IMR-90 (cell line): Measurements from ENCODE around the gene HYAL2. TPM values are rescaled to one million over a fixed set of nuclear protein-coding genes. Genes with fewer than 3 reads are reported as not detected.

ENCODE experiments used
- ATAC-seq: fragments of 200-7000 bp; cut with Tn5 transposase; 2 replicates; pipeline ENCODE4 v1.9.1; 2020; ENCODE audit warnings: low read depth, mild to moderate bottlenecking, moderate library complexity
- BruUV-seq: library from RNA; stranded (reverse); fragments of 400-500 nt; replicated peaks from 2 replicates; lab custom pipeline; 2021; lab: Mats Ljungman, UMichigan
- CTCF ChIA-PET: fragments of 300-600 bp; formaldehyde crosslinking; extraction: SDS; loops from one replicate; lab custom pipeline; 2021; ENCODE audit warnings: antibody characterized with exemption; lab: Yijun Ruan, JAX
- POLR2A ChIA-PET: fragments of 300-600 bp; sonication (Branson Sonifier 250); formaldehyde crosslinking; loops from one replicate; lab custom pipeline; 2022; ENCODE audit warnings: antibody characterized with exemption; ENCODE audit not compliant: unreplicated experiment; lab: Charles Lee
- DNase-seq: peaks from one replicate; pipeline ENCODE4 v3.0.0; 2013
- H2AFZ ChIP-seq: replicated peaks from 2 replicates; pipeline ENCODE3; 2013; ENCODE audit warnings: low read length, mild to moderate bottlenecking; ENCODE audit not compliant: poor library complexity
- H2AK5ac ChIP-seq: 2 replicates; pipeline ENCODE4 v1.6.1; 2013; ENCODE audit warnings: low read depth, low read length, inconsistent platforms
- H2AK9ac ChIP-seq: replicated peaks from 2 replicates; pipeline ENCODE3; 2013; ENCODE audit warnings: mild to moderate bottlenecking, low read depth, low read length, moderate library complexity; ENCODE audit not compliant: poor library complexity
- H2BK120ac ChIP-seq: 2 replicates; pipeline ENCODE4 v1.6.1; 2013; ENCODE audit warnings: low read depth, low read length, inconsistent platforms
- H2BK15ac ChIP-seq: 3 replicates; pipeline ENCODE4 v1.6.1; 2013; ENCODE audit warnings: low read depth, low read length, inconsistent platforms
- H2BK20ac ChIP-seq: 2 replicates; pipeline ENCODE4 v1.6.1; 2013; ENCODE audit warnings: low read depth, mild to moderate bottlenecking, inconsistent platforms, low read length, moderate library complexity
- H2BK5ac ChIP-seq: 2 replicates; pipeline ENCODE4 v1.6.1; 2013; ENCODE audit warnings: mild to moderate bottlenecking, low read depth, low read length, inconsistent platforms; ENCODE audit not compliant: poor library complexity, severe bottlenecking
- H3K14ac ChIP-seq: replicated peaks from 2 replicates; pipeline ENCODE4 v1.6.1; 2013; ENCODE audit warnings: low read depth, low read length, inconsistent platforms
- H3K18ac ChIP-seq: 2 replicates; pipeline ENCODE4 v1.6.1; 2013; ENCODE audit warnings: low read depth, low read length, control low read depth
- H3K23ac ChIP-seq: 2 replicates; pipeline ENCODE4 v1.6.1; 2013; ENCODE audit warnings: low read depth, low read length, inconsistent platforms
- H3K27ac ChIP-seq: 2 replicates; pipeline ENCODE4 v1.5.1; 2013; ENCODE audit warnings: mild to moderate bottlenecking, control low read depth, low read length; ENCODE audit not compliant: insufficient read depth
- H3K27me3 ChIP-seq: 2 replicates; pipeline ENCODE4 v1.6.1; 2013; ENCODE audit warnings: low read length; ENCODE audit not compliant: control insufficient read depth, insufficient read depth
- H3K36me3 ChIP-seq: 2 replicates; pipeline ENCODE4 v1.6.1; 2013; ENCODE audit warnings: low read length, mixed read lengths; ENCODE audit not compliant: control insufficient read depth, insufficient read depth
- H3K4ac ChIP-seq: 2 replicates; pipeline ENCODE4 v1.6.1; 2013; ENCODE audit warnings: low read depth, low read length, inconsistent platforms
- H3K4me1 ChIP-seq: 2 replicates; pipeline ENCODE4 v1.6.1; 2013; ENCODE audit warnings: low read length, mixed read lengths; ENCODE audit not compliant: control insufficient read depth, insufficient read depth
- H3K4me2 ChIP-seq: 2 replicates; pipeline ENCODE4 v1.6.1; 2013; ENCODE audit warnings: low read depth, mild to moderate bottlenecking, control low read depth, low read length, moderate library complexity
- H3K4me3 ChIP-seq: 2 replicates; pipeline ENCODE4 v1.5.1; 2013; ENCODE audit warnings: low read depth, mild to moderate bottlenecking, control low read depth, low read length, moderate library complexity; ENCODE audit not compliant: insufficient read depth
- H3K56ac ChIP-seq: 2 replicates; pipeline ENCODE4 v1.6.1; 2013; ENCODE audit warnings: low read length, inconsistent platforms; ENCODE audit not compliant: insufficient read depth; ENCODE audit errors: extremely low read depth
- H3K79me1 ChIP-seq, 2 experiments: 2 replicates each; pipeline ENCODE4 v1.6.1; 2013; ENCODE audit warnings: low read length in 2 of 2, inconsistent platforms in 1 of 2, low read depth in 1 of 2
- H3K9ac ChIP-seq: 2 replicates; pipeline ENCODE4 v1.6.1; 2013; ENCODE audit warnings: low read depth, low read length, control low read depth
- H3K9me1 ChIP-seq: 2 replicates; pipeline ENCODE4 v1.6.1; 2013; ENCODE audit warnings: low read length, inconsistent platforms; ENCODE audit not compliant: insufficient read depth
- H3K9me3 ChIP-seq: 2 replicates; pipeline ENCODE4 v1.6.1; 2013; ENCODE audit warnings: low read length; ENCODE audit not compliant: control insufficient read depth, insufficient read depth
- H4K20me1 ChIP-seq: 2 replicates; pipeline ENCODE4 v1.6.1; 2013; ENCODE audit warnings: low read length, inconsistent platforms; ENCODE audit not compliant: insufficient read depth
- H4K5ac ChIP-seq: 2 replicates; pipeline ENCODE4 v1.6.1; 2013; ENCODE audit warnings: mild to moderate bottlenecking, low read depth, low read length, control low read depth
- H4K8ac ChIP-seq, 2 experiments: 2 replicates each; pipeline ENCODE4 v1.6.1; 2013; ENCODE audit warnings: low read depth in 2 of 2, low read length in 2 of 2, control low read depth in 1 of 2, inconsistent platforms in 1 of 2
- H4K91ac ChIP-seq: 2 replicates; pipeline ENCODE4 v1.6.1; 2013; ENCODE audit warnings: low read depth, low read length, inconsistent platforms; ENCODE audit not compliant: insufficient read depth
- BHLHE40 ChIP-seq: fragments of 150-350 bp; IDR thresholded peaks from 2 replicates; pipeline ENCODE4 v1.6.1; 2016; ENCODE audit warnings: mild to moderate bottlenecking, low read depth, low read length
- CEBPB ChIP-seq: IDR thresholded peaks from 2 replicates; pipeline ENCODE4 v1.6.1; 2012; ENCODE audit warnings: low read depth, low read length, improper control_type of control experiment
- CHD1 ChIP-seq: IDR thresholded peaks from 2 replicates; pipeline ENCODE4 v1.6.1; 2012; ENCODE audit warnings: low read depth, low read length, improper control_type of control experiment
- CTCF ChIP-seq: conservative IDR thresholded peaks from 2 replicates; pipeline ENCODE4 v1.5.1; 2012; ENCODE audit warnings: mild to moderate bottlenecking, low read depth, low read length, improper control_type of control experiment
- ELK1 ChIP-seq: fragments of 150-350 bp; IDR thresholded peaks from 2 replicates; pipeline ENCODE4 v1.6.1; 2016; ENCODE audit warnings: low read depth, mild to moderate bottlenecking, low read length, moderate library complexity, borderline replicate concordance
- FOS ChIP-seq: fragments of 150-350 bp; IDR thresholded peaks from 2 replicates; pipeline ENCODE4 v1.6.1; 2016; ENCODE audit warnings: low read depth, low read length
- MAFK ChIP-seq: IDR thresholded peaks from 2 replicates; pipeline ENCODE4 v1.6.1; 2012; ENCODE audit warnings: low read depth, low read length, improper control_type of control experiment
- MXI1 ChIP-seq: IDR thresholded peaks from 2 replicates; pipeline ENCODE4 v1.6.1; 2012; ENCODE audit warnings: low read depth, mild to moderate bottlenecking, low read length, moderate library complexity, borderline replicate concordance
- POLR2A ChIP-seq: IDR thresholded peaks from 2 replicates; pipeline ENCODE4 v1.6.1; 2012; ENCODE audit warnings: mild to moderate bottlenecking, low read depth, low read length
- RCOR1 ChIP-seq: IDR thresholded peaks from 2 replicates; pipeline ENCODE4 v1.6.1; 2012; ENCODE audit warnings: mild to moderate bottlenecking, low read length, improper control_type of control experiment; ENCODE audit not compliant: insufficient replicate concordance
- RFX5 ChIP-seq: IDR thresholded peaks from 2 replicates; pipeline ENCODE4 v1.8.0; 2012; ENCODE audit warnings: low read depth, mild to moderate bottlenecking, low read length, moderate library complexity
- SMC3 ChIP-seq: fragments of 150-350 bp; IDR thresholded peaks from 2 replicates; pipeline ENCODE4 v1.6.1; 2016; ENCODE audit warnings: low read depth, mild to moderate bottlenecking, antibody characterized with exemption, low read length, moderate library complexity
- USF2 ChIP-seq: fragments of 150-350 bp; IDR thresholded peaks from 2 replicates; pipeline ENCODE4 v1.6.1; 2017; ENCODE audit warnings: mild to moderate bottlenecking, antibody characterized with exemption, low read length, low read depth
- WGBS, 2 experiments: methylation state at CpG; one replicate each; pipeline versions ENCODE4 v1.1.5 to v1.1.7; 2013; ENCODE audit warnings: missing lambda C conversion rate in 2 of 2; ENCODE audit not compliant: insufficient read length in 1 of 2; ENCODE audit errors: extremely low coverage in 2 of 2; 5-methylcytosine and 5-hydroxymethylcytosine counted together
- dilution Hi-C: fragments of 300-500 bp; cut with HindIII; formaldehyde crosslinking; loops from one replicate; pipeline ENCODE4 v1.14.3; 2018; ENCODE audit warnings: low sequenced_read_pairs; ENCODE audit not compliant: unreplicated experiment
- in situ Hi-C: fragments of 300-500 bp; cut with MboI; formaldehyde crosslinking; loops from 3 replicates; pipeline ENCODE4 v1.14.3; 2019; ENCODE audit warnings: low sequenced_read_pairs, inconsistent platforms, mixed read lengths
- intact Hi-C: fragments of 100-400 bp; cut with micrococcal nuclease; formaldehyde crosslinking; loops from 2 replicates; pipeline ENCODE4 v1.10.0; 2022
- polyA plus RNA-seq, 3 experiments: library from polyadenylated mRNA; depleted of rRNA; stranded (reverse); fragments of >200 nt; gene quantifications; 2 replicates each; pipeline ENCODE4 v1.2.3, GENCODE V29; 2012; ENCODE audit warnings: low replicate concordance in 1 of 3
- total RNA-seq: library from RNA; depleted of rRNA; stranded (reverse); fragments of >200 nt; gene quantifications from 2 replicates; pipeline ENCODE4 v1.2.3, GENCODE V29; 2012

Gene HYAL2
- total and polyA plus RNA-seq, 2 of the 4 experiments (the other 2 are of a cell fraction) = 56.8 to 104 TPM

- H2BK20ac ChIP-seq = no peak within 1 kb of the TSS
- peak within 1 kb of the TSS; percentile 48; the same call in 1 of the 2 replicates for H3K23ac ChIP-seq
- in situ Hi-C loops = loop anchor here (25.0 kb wide), 3 partner anchors 1059 to 1834 kb away; partner anchors contain the start of genes ABHD14B, GPR62, MANF and PCBP4
- dilution Hi-C loops = no loop called here
- ChIA-PET CTCF (interaction anchor here (0.5 to 1.4 kb wide), 3 partner anchors 8 to 1282 kb away, joined by 3 to 4 read pairs (median 3); no protein-coding TSS in a partner anchor), POLR2A (interaction anchor here (1.3 kb wide), 1 partner anchor 9 kb away, joined by 6 read pairs; no protein-coding TSS in a partner anchor)
- no peak within 1 kb of the TSS for H2BK120ac ChIP-seq
- H3K14ac ChIP-seq = peak within 1 kb of the TSS; percentile 41; the same call in 1 of the 2 replicates
- H4K91ac ChIP-seq = no peak within 1 kb of the TSS
- no peak within 1 kb of the TSS for H3K56ac ChIP-seq
- H3K9me3 ChIP-seq = no peaks in the 10 kb centered on the region
- DNase-seq (peak; percentile 94), ATAC-seq (peak; percentile 91)
- peak within 1 kb of the TSS; percentile 92 for H2AK9ac ChIP-seq
- H3K18ac ChIP-seq = no peak within 1 kb of the TSS
- H2AK5ac ChIP-seq = peak within 1 kb of the TSS; percentile 68
- peak within 1 kb of the TSS; percentile 74 for H3K4ac ChIP-seq
- H4K5ac ChIP-seq = peak within 1 kb of the TSS; percentile 19; the same call in 1 of the 2 replicates
- no peaks in the 10 kb centered on the region for H3K27me3 ChIP-seq
- peak within 1 kb of the TSS; percentile 32 for H3K27ac ChIP-seq
- intact Hi-C loops = no loop called here
- peak within 1 kb of the TSS; percentile 93 for H2AFZ ChIP-seq
- peak within 1 kb of the TSS; percentile 20 for H2BK5ac ChIP-seq
- peak within 1 kb of the TSS; percentile 99 for H3K4me2 ChIP-seq
- BruUV-seq = no TSS peak
- WGBS, 2 experiments = 5% methylated on average over 27 of the region's 55 CpGs; no CpG with 5 or more reads in 1 of the 2 experiments
- H3K79me1 ChIP-seq = peaks cover 34 to 48% of the 10 kb centered on the region in 2 experiments
- no peak within 1 kb of the TSS for H2BK15ac ChIP-seq
- peak within 1 kb of the TSS; percentile 49 to 94 for H4K8ac ChIP-seq
- peaks cover 33% of the 10 kb centered on the region for H3K36me3 ChIP-seq
- peaks cover 6% of the 10 kb centered on the region; the same call in 1 of the 2 replicates for H3K4me1 ChIP-seq
- H3K9me1 ChIP-seq = no peaks in the 10 kb centered on the region
- peak within 1 kb of the TSS; percentile 67 for H3K4me3 ChIP-seq
- peaks cover 23% of the 10 kb centered on the region for H4K20me1 ChIP-seq
- peak within 1 kb of the TSS; percentile 82 for H3K9ac ChIP-seq
- TF ChIP-seq BHLHE40 (no peak), ELK1 (no peak), MAFK (no peak), CHD1 (no peak), MXI1 (peak; percentile 74; the same call in 1 of the 2 replicates), FOS (no peak), CTCF (no peak), CEBPB (peak; percentile 73), SMC3 (no peak), RCOR1 (no peak), POLR2A (peak; percentile 76), RFX5 (no peak), USF2 (no peak; the same call in 1 of the 2 replicates)
Observed at GRCh38 chr3:50327943-50328691, 5.6 kb upstream of the HYAL2 start, which contains the start of gene TUSC2. Gene TUSC2, minus strand, starts transcription at chr3:50328223. Its CDS starts 124 bp downstream, at chr3:50328099.
